Measurements from ENCODE around the gene NDUFS7. TPM values are rescaled to one million over a fixed set of nuclear protein-coding genes. Genes with fewer than 3 reads are reported as not detected.
A peak's percentile ranks its signal among the peaks of the same experiment; 100 is the strongest.
"Not testable (repeated sequence)": the region's sequence is repeated elsewhere in the genome, so short reads cannot be mapped to it uniquely, and the experiment has no call there.

NDUFS7 gene
- total RNA-seq, 2 donors from 2014 or later: 96.5 to 107 TPM

- Mint-ChIP-seq H3K4me1 (ENCODE audit: low read depth) (peaks cover 10% of the 10 kb centered on the region), H3K27me3 (ENCODE audit: low read depth) (no peaks in the 10 kb centered on the region), H3K9me3 (no peaks in the 10 kb centered on the region), H3K36me3 (ENCODE audit: insufficient read depth in 2 of 2) (peaks cover 3 to 6% of the 10 kb centered on the region in 2 donors), H3K27ac (no peak overlapping the region), H3K4me3 (no peak overlapping the region)
- DNase-seq (no peak), ATAC-seq (replicated peaks in 1 of 2) (no peak)
Measured at GRCh38 chr19:1434577-1435060, 50.9 kb downstream of the NDUFS7 start.

- Mint-ChIP-seq H3K9me3 (no peaks in the 10 kb centered on the region), H3K36me3 (ENCODE audit: insufficient read depth in 2 of 2) (peaks cover 6 to 13% of the 10 kb centered on the region in 2 donors), H3K4me3 (no peak overlapping the region), H3K27me3 (ENCODE audit: low read depth) (no peaks in the 10 kb centered on the region), H3K27ac (no peak overlapping the region), H3K4me1 (ENCODE audit: low read depth) (peaks cover 19% of the 10 kb centered on the region)
- ATAC-seq (replicated peaks in 1 of 2) (no peak), DNase-seq (no peak)
Measured at GRCh38 chr19:1435378-1435989, 51.8 kb downstream of the NDUFS7 start.

GRCh38 chr19:1437609-1438008 lies 53.9 kb downstream of the NDUFS7 start:
- peak overlapping the region; percentile 97 for H3K27ac Mint-ChIP-seq
- H3K9me3 Mint-ChIP-seq: no peaks in the 10 kb centered on the region
- H3K4me1 Mint-ChIP-seq (ENCODE audit: low read depth): peaks cover 34% of the 10 kb centered on the region
- no peak for DNase-seq
- H3K36me3 Mint-ChIP-seq (ENCODE audit: insufficient read depth in 2 of 2): peaks cover 12 to 25% of the 10 kb centered on the region in 2 donors
- peak overlapping the region; percentile 97 to 99 for H3K4me3 Mint-ChIP-seq
- H3K27me3 Mint-ChIP-seq (ENCODE audit: low read depth): no peaks in the 10 kb centered on the region
- ATAC-seq (replicated peaks in 1 of 2): no peak

- no peaks in the 10 kb centered on the region for H3K27me3 Mint-ChIP-seq (ENCODE audit: low read depth)
- H3K4me3 Mint-ChIP-seq: peak within 1 kb of the TSS; percentile 97 to 99
- ATAC-seq (replicated peaks in 1 of 2) (peak; percentile 89 to 90), DNase-seq (peak; percentile 95 to 97)
- H3K27ac Mint-ChIP-seq: peak within 1 kb of the TSS; percentile 97
- H3K9me3 Mint-ChIP-seq: no peaks in the 10 kb centered on the region
- peaks cover 12 to 27% of the 10 kb centered on the region in 2 donors for H3K36me3 Mint-ChIP-seq (ENCODE audit: insufficient read depth in 2 of 2)
- H3K4me1 Mint-ChIP-seq (ENCODE audit: low read depth): peaks cover 34% of the 10 kb centered on the region
Measured at GRCh38 chr19:1438035-1438932, 54.6 kb downstream of the NDUFS7 start, which contains the start of gene RPS15. Gene RPS15 (plus strand): TSS chr19:1438396. CDS start chr19:1438426, 30 bp downstream.

GRCh38 chr19:1438933-1439354 lies 55.2 kb downstream of the NDUFS7 start:
- DNase-seq: no peak
- Mint-ChIP-seq H3K9me3 (no peaks in the 10 kb centered on the region), H3K27me3 (ENCODE audit: low read depth) (no peaks in the 10 kb centered on the region), H3K4me1 (ENCODE audit: low read depth) (peaks cover 34% of the 10 kb centered on the region), H3K27ac (peak overlapping the region; percentile 90), H3K4me3 (peak overlapping the region; percentile 97 to 99), H3K36me3 (ENCODE audit: insufficient read depth in 2 of 2) (peaks cover 12 to 27% of the 10 kb centered on the region in 2 donors)
- ATAC-seq (replicated peaks in 1 of 2): no peak

- H3K36me3 Mint-ChIP-seq (ENCODE audit: insufficient read depth in 2 of 2): peaks cover 12 to 27% of the 10 kb centered on the region in 2 donors
- H3K4me3 Mint-ChIP-seq: peak overlapping the region; percentile 97 to 99
- not testable (repeated sequence) for DNase-seq; H3K27me3 Mint-ChIP-seq (ENCODE audit: low read depth); H3K9me3 Mint-ChIP-seq; ATAC-seq (replicated peaks in 1 of 2)
- H3K27ac Mint-ChIP-seq: peak overlapping the region; percentile 90
- peaks cover 34% of the 10 kb centered on the region for H3K4me1 Mint-ChIP-seq (ENCODE audit: low read depth)
Measured at GRCh38 chr19:1439525-1440417, 56.1 kb downstream of the NDUFS7 start.

GRCh38 chr19:1440418-1440801 lies 56.7 kb downstream of the NDUFS7 start:
- DNase-seq (no peak), ATAC-seq (replicated peaks in 1 of 2) (no peak)
- peak overlapping the region; percentile 97 to 99 for H3K4me3 Mint-ChIP-seq
- H3K9me3 Mint-ChIP-seq: no peaks in the 10 kb centered on the region
- peaks cover 36% of the 10 kb centered on the region for H3K4me1 Mint-ChIP-seq (ENCODE audit: low read depth)
- H3K27me3 Mint-ChIP-seq (ENCODE audit: low read depth): no peaks in the 10 kb centered on the region
- H3K36me3 Mint-ChIP-seq (ENCODE audit: insufficient read depth in 2 of 2): peaks cover 12 to 27% of the 10 kb centered on the region in 2 donors
- peak overlapping the region; percentile 90 for H3K27ac Mint-ChIP-seq

- no peaks in the 10 kb centered on the region for H3K27me3 Mint-ChIP-seq (ENCODE audit: low read depth)
- ATAC-seq (replicated peaks in 1 of 2): no peak
- H3K9me3 Mint-ChIP-seq: no peaks in the 10 kb centered on the region
- no peak for DNase-seq
- peak overlapping the region; percentile 97 to 99 for H3K4me3 Mint-ChIP-seq
- peaks cover 38% of the 10 kb centered on the region for H3K4me1 Mint-ChIP-seq (ENCODE audit: low read depth)
- H3K27ac Mint-ChIP-seq: peak overlapping the region; percentile 86
- H3K36me3 Mint-ChIP-seq (ENCODE audit: insufficient read depth in 2 of 2): peaks cover 12 to 27% of the 10 kb centered on the region in 2 donors
Measured at GRCh38 chr19:1441022-1441426, 57.3 kb downstream of the NDUFS7 start.

- peak overlapping the region in 1 of 2 donors; percentile 52 for H3K4me3 Mint-ChIP-seq
- no peak for DNase-seq
- ATAC-seq (replicated peaks in 1 of 2): no peak
- peaks cover 12 to 27% of the 10 kb centered on the region in 2 donors for H3K36me3 Mint-ChIP-seq (ENCODE audit: insufficient read depth in 2 of 2)
- peak overlapping the region; percentile 51 for H3K27ac Mint-ChIP-seq
- H3K4me1 Mint-ChIP-seq (ENCODE audit: low read depth): peaks cover 38% of the 10 kb centered on the region
- no peaks in the 10 kb centered on the region for H3K9me3 Mint-ChIP-seq
- peaks cover under 1% of the 10 kb centered on the region for H3K27me3 Mint-ChIP-seq (ENCODE audit: low read depth)
Measured at GRCh38 chr19:1441677-1442438, 58.2 kb downstream of the NDUFS7 start.

Data from activated T-cell treated with anti-CD3 and anti-CD28 coated beads, Interleukin-2, amount 50 U/mL, for 72 hours (primary cell).